ENCODE results near the gene ZNF540. TPM values are rescaled to one million over a fixed set of nuclear protein-coding genes. Genes with fewer than 3 reads are reported as not detected.
A peak's percentile ranks its signal among the peaks of the same experiment; 100 is the strongest.

The ZNF540 gene
- total and polyA plus RNA-seq, 10 of the 15 experiments (the other 5 are each of a cell fraction or from before 2014, with no cell fraction given) = 0.17 to 2.3 (median 0.43) TPM

DNA sequence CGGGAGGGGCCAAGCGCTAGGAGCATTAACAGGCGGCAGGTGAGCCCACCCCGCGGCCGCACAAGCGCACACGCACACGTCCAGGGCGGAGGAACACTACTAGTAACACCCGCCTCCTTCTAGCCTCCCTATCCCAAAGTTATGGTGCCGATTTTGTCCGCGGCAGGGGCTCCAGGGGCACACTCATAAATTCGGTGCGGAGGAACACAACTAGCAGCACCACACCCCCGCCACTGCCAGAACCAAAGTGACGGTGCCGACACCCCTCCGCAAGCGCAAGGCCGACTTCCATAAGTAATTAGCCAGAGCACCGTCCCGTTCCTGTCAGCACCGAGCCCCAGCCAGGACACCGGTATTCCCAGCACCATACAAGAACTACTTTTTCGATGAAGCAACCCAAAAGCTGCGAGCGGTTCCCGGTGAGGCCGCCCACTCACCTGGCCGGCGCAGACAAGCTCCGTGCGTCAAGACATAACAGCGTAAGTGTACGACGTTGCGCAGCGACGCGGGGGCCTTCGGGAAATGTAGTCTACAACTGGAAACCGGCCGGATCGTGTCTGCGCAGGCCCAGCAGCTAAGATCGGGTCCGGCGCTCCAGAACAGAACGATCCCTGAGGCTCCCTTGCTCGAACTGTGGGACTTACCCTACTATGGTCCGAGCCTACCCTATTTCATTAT lies at the start of gene ZNF540, which contains the start of gene ZNF571 (continued):
- TF ChIP-seq, protein P1, sequence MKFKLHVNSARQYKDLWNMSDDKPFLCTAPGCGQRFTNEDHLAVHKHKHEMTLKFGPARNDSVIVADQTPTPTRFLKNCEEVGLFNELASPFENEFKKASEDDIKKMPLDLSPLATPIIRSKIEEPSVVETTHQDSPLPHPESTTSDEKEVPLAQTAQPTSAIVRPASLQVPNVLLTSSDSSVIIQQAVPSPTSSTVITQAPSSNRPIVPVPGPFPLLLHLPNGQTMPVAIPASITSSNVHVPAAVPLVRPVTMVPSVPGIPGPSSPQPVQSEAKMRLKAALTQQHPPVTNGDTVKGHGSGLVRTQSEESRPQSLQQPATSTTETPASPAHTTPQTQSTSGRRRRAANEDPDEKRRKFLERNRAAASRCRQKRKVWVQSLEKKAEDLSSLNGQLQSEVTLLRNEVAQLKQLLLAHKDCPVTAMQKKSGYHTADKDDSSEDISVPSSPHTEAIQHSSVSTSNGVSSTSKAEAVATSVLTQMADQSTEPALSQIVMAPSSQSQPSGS (IDR thresholded peaks at IDR 0.05; ENCODE audit: low read length) = no peak
- TF ChIP-seq, protein P2, sequence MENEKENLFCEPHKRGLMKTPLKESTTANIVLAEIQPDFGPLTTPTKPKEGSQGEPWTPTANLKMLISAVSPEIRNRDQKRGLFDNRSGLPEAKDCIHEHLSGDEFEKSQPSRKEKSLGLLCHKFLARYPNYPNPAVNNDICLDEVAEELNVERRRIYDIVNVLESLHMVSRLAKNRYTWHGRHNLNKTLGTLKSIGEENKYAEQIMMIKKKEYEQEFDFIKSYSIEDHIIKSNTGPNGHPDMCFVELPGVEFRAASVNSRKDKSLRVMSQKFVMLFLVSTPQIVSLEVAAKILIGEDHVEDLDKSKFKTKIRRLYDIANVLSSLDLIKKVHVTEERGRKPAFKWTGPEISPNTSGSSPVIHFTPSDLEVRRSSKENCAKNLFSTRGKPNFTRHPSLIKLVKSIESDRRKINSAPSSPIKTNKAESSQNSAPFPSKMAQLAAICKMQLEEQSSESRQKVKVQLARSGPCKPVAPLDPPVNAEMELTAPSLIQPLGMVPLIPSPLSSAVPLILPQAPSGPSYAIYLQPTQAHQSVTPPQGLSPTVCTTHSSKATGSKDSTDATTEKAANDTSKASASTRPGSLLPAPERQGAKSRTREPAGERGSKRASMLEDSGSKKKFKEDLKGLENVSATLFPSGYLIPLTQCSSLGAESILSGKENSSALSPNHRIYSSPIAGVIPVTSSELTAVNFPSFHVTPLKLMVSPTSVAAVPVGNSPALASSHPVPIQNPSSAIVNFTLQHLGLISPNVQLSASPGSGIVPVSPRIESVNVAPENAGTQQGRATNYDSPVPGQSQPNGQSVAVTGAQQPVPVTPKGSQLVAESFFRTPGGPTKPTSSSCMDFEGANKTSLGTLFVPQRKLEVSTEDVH (IDR thresholded peaks at IDR 0.05; ENCODE audit: low read depth, partially characterized antibody) = no peak
- TF ChIP-seq, protein P3, sequence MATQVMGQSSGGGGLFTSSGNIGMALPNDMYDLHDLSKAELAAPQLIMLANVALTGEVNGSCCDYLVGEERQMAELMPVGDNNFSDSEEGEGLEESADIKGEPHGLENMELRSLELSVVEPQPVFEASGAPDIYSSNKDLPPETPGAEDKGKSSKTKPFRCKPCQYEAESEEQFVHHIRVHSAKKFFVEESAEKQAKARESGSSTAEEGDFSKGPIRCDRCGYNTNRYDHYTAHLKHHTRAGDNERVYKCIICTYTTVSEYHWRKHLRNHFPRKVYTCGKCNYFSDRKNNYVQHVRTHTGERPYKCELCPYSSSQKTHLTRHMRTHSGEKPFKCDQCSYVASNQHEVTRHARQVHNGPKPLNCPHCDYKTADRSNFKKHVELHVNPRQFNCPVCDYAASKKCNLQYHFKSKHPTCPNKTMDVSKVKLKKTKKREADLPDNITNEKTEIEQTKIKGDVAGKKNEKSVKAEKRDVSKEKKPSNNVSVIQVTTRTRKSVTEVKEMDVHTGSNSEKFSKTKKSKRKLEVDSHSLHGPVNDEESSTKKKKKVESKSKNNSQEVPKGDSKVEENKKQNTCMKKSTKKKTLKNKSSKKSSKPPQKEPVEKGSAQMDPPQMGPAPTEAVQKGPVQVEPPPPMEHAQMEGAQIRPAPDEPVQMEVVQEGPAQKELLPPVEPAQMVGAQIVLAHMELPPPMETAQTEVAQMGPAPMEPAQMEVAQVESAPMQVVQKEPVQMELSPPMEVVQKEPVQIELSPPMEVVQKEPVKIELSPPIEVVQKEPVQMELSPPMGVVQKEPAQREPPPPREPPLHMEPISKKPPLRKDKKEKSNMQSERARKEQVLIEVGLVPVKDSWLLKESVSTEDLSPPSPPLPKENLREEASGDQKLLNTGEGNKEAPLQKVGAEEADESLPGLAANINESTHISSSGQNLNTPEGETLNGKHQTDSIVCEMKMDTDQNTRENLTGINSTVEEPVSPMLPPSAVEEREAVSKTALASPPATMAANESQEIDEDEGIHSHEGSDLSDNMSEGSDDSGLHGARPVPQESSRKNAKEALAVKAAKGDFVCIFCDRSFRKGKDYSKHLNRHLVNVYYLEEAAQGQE (IDR thresholded peaks at IDR 0.05; ENCODE audit: low read depth, low read length) = no peak
- no peak for TF ChIP-seq BACH1 (IDR thresholded peaks at IDR 0.05; ENCODE audit: borderline replicate concordance)
- TF ChIP-seq SPI1 (IDR thresholded peaks at IDR 0.05; ENCODE audit: borderline replicate concordance, insufficient read depth, low read depth, low read length) = no peak
- TF ChIP-seq, protein P4, sequence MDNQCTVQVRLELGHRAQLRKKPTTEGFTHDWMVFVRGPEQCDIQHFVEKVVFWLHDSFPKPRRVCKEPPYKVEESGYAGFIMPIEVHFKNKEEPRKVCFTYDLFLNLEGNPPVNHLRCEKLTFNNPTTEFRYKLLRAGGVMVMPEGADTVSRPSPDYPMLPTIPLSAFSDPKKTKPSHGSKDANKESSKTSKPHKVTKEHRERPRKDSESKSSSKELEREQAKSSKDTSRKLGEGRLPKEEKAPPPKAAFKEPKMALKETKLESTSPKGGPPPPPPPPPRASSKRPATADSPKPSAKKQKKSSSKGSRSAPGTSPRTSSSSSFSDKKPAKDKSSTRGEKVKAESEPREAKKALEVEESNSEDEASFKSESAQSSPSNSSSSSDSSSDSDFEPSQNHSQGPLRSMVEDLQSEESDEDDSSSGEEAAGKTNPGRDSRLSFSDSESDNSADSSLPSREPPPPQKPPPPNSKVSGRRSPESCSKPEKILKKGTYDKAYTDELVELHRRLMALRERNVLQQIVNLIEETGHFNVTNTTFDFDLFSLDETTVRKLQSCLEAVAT (IDR thresholded peaks at IDR 0.05) = peak; percentile 26; the same call in 1 of the 2 replicates
- TF ChIP-seq RAD51 (IDR thresholded peaks at IDR 0.05) = no peak
- TF ChIP-seq CREB1 (IDR thresholded peaks at IDR 0.05; ENCODE audit: low read depth) = peak; percentile 94
- 0 out of 3 replicates have a peak, but pooled peaks have one; percentile 4 for TF ChIP-seq POU2F2 (IDR thresholded peaks at IDR 0.05; ENCODE audit: borderline replicate concordance, low read depth, low read length)
- TF ChIP-seq, protein P5, sequence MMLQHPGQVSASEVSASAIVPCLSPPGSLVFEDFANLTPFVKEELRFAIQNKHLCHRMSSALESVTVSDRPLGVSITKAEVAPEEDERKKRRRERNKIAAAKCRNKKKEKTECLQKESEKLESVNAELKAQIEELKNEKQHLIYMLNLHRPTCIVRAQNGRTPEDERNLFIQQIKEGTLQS (IDR thresholded peaks at IDR 0.05; ENCODE audit: borderline replicate concordance, extremely low read depth, low read depth, low read length) = no peak
- TF ChIP-seq HDAC6 (IDR thresholded peaks at IDR 0.05; ENCODE audit: unreplicated experiment) = no peak
- no peak for TF ChIP-seq STAT1 (conservative IDR thresholded peaks at IDR 0.05)
- TF ChIP-seq RAD21 (IDR thresholded peaks at IDR 0.05; ENCODE audit: insufficient read depth, low read depth, low read length) = no peak
- no peak for TF ChIP-seq CBFB (IDR thresholded peaks at IDR 0.05; ENCODE audit: low read depth)
- TF ChIP-seq ZNF384 (IDR thresholded peaks at IDR 0.05; ENCODE audit: borderline replicate concordance, low read depth, low read length) = no peak
- TF ChIP-seq YBX1 (IDR thresholded peaks at IDR 0.05) = no peak

All from GM12878 (cell line).